SK-N-SH (cell line): ENCODE data around the gene NRARP. TPM values are rescaled to one million over a fixed set of nuclear protein-coding genes. Genes with fewer than 3 reads are reported as not detected.

Experiments used
- CTCF ChIA-PET: fragments of 300-600, 350-600 bp; formaldehyde crosslinking; extraction: SDS; loops from one replicate; lab custom pipeline; 2021; lab: Yijun Ruan, JAX
- POLR2A ChIA-PET: fragments of 350-600 bp; sonication (Branson Sonifier 250); formaldehyde crosslinking; extraction: SDS; loops from one replicate; lab custom pipeline; 2020; ENCODE audit warnings: antibody characterized with exemption, inconsistent platforms; lab: Yijun Ruan, JAX
- DNase-seq: peaks from one replicate; pipeline ENCODE4 v3.0.0; 2012
- H2AFZ ChIP-seq: fragments of 200-600 bp; sonication (generic); 2 replicates; pipeline ENCODE4 v1.8.1; 2016; ENCODE audit warnings: antibody characterized with exemption, mild to moderate bottlenecking, low read depth
- H3F3A ChIP-seq: fragments of 200-600 bp; sonication (generic); replicated peaks from 2 replicates; pipeline ENCODE3; 2016; ENCODE audit warnings: antibody characterized with exemption, mild to moderate bottlenecking; ENCODE audit not compliant: insufficient read depth
- H3K27ac ChIP-seq, 2 experiments: fragments of 200-500 bp in 1 of 2; fragments of 200-600 bp in 1 of 2; sonication (Bioruptor generic) in 1 of 2; sonication (generic), shearing (Covaris generic) in 1 of 2; 2 replicates each; pipeline versions ENCODE4 v1.5.1 to v1.6.1; 2014 to 2016; ENCODE audit warnings: low read depth in 2 of 2, inconsistent platforms in 1 of 2, low read length in 1 of 2, mild to moderate bottlenecking in 1 of 2, mixed read lengths in 1 of 2
- H3K27me3 ChIP-seq: fragments of 200-600 bp; sonication (generic), shearing (Covaris generic); 2 replicates; pipeline ENCODE4 v1.6.1; 2016; ENCODE audit warnings: mixed run types; ENCODE audit not compliant: insufficient read depth
- H3K36me3 ChIP-seq, 2 experiments: fragments of 200-500 bp in 1 of 2; fragments of 200-600 bp in 1 of 2; sonication (Bioruptor generic) in 1 of 2; sonication (generic) in 1 of 2; replicated peaks in 1 of 2; 2 replicates each; pipeline versions ENCODE3 to v1.5.1; 2014 to 2016; ENCODE audit warnings: low read length in 1 of 2, mild to moderate bottlenecking in 1 of 2; ENCODE audit not compliant: insufficient read depth in 2 of 2, control insufficient read depth in 1 of 2
- H3K4me1 ChIP-seq, 2 experiments: fragments of 200-500 bp in 1 of 2; fragments of 200-600 bp in 1 of 2; sonication (Bioruptor generic) in 1 of 2; sonication (generic), shearing (Covaris generic) in 1 of 2; 2 replicates each; pipeline versions ENCODE4 v1.5.1 to v1.6.1; 2014 to 2016; ENCODE audit warnings: low read depth in 1 of 2, low read length in 1 of 2, mixed run types in 1 of 2; ENCODE audit not compliant: insufficient read depth in 2 of 2, control insufficient read depth in 1 of 2
- H3K4me2 ChIP-seq: fragments of 200-600 bp; sonication (generic), shearing (Covaris generic); 2 replicates; pipeline ENCODE4 v1.6.1; 2017; ENCODE audit warnings: mixed run types
- H3K4me3 ChIP-seq, 2 experiments: fragments of 200-500 bp in 1 of 2; fragments of 200-600 bp in 1 of 2; sonication (Bioruptor generic) in 1 of 2; sonication (generic), shearing (Covaris generic) in 1 of 2; 2 replicates each; pipeline versions ENCODE4 v1.5.1 to v1.8.1; 2014 to 2016; ENCODE audit warnings: low read depth in 2 of 2, inconsistent platforms in 1 of 2, low read length in 1 of 2, mild to moderate bottlenecking in 1 of 2, mixed read lengths in 1 of 2, moderate library complexity in 1 of 2
- H3K79me2 ChIP-seq: fragments of 200-600 bp; sonication (generic); 2 replicates; pipeline ENCODE4 v1.8.1; 2017; ENCODE audit warnings: mild to moderate bottlenecking; ENCODE audit not compliant: insufficient read depth
- H3K9ac ChIP-seq: fragments of 200-600 bp; sonication (generic); 2 replicates; pipeline ENCODE4 v1.6.1; 2017; ENCODE audit warnings: mixed run types
- H3K9me2 ChIP-seq: fragments of 200-600 bp; sonication (generic); 2 replicates; pipeline ENCODE4 v1.6.1; 2017; ENCODE audit warnings: mixed run types
- H3K9me3 ChIP-seq: fragments of 200-600 bp; sonication (generic); 2 replicates; pipeline ENCODE4 v1.6.1; 2017; ENCODE audit warnings: mixed run types, mild to moderate bottlenecking, moderate library complexity
- H4K20me1 ChIP-seq: fragments of 200-600 bp; sonication (generic); 2 replicates; pipeline ENCODE4 v1.6.1; 2017; ENCODE audit warnings: mild to moderate bottlenecking, mixed run types; ENCODE audit not compliant: insufficient read depth
- CHD2 ChIP-seq: fragments of 150-350 bp; IDR thresholded peaks from 2 replicates; pipeline ENCODE4 v1.6.1; 2018; ENCODE audit warnings: low read length; ENCODE audit not compliant: partially characterized antibody
- EZH2phosphoT487 ChIP-seq: fragments of 200-600 bp; sonication (generic); IDR thresholded peaks from 2 replicates; pipeline ENCODE4 v1.6.1; 2017; ENCODE audit warnings: low read depth, mixed run types, mild to moderate bottlenecking, antibody characterized with exemption, moderate library complexity, borderline replicate concordance
- FOXM1 ChIP-seq: IDR thresholded peaks from 2 replicates; pipeline ENCODE4 v1.4.0; 2012; ENCODE audit warnings: low read depth, mild to moderate bottlenecking
- GATA2 ChIP-seq: sonication (generic); formaldehyde crosslinking; IDR thresholded peaks from 2 replicates; pipeline ENCODE4 v1.5.0; 2020; ENCODE audit warnings: mild to moderate bottlenecking, missing genetic modification reagents
- JUND ChIP-seq: IDR thresholded peaks from 2 replicates; pipeline ENCODE4 v1.4.0; 2012
- MXI1 ChIP-seq: IDR thresholded peaks from 2 replicates; pipeline ENCODE4 v1.6.1; 2012; ENCODE audit warnings: mild to moderate bottlenecking, low read depth, low read length, improper control_type of control experiment
- NFIC ChIP-seq: IDR thresholded peaks from 2 replicates; pipeline ENCODE4 v1.4.0; 2012; ENCODE audit warnings: borderline replicate concordance
- NRF1 ChIP-seq: IDR thresholded peaks from 2 replicates; pipeline ENCODE4 v1.6.1; 2012; ENCODE audit warnings: low read depth, mild to moderate bottlenecking, low read length
- POLR2AphosphoS5 ChIP-seq: IDR thresholded peaks from 2 replicates; pipeline ENCODE4 v1.6.1; 2012; ENCODE audit warnings: low read depth, low read length
- RAD21 ChIP-seq: IDR thresholded peaks from 2 replicates; pipeline ENCODE4 v1.6.1; 2012; ENCODE audit warnings: mild to moderate bottlenecking, low read length
- RCOR1 ChIP-seq: fragments of 150-350 bp; IDR thresholded peaks from 2 replicates; pipeline ENCODE4 v1.6.1; 2017; ENCODE audit warnings: antibody characterized with exemption, low read length
- SMC3 ChIP-seq: IDR thresholded peaks from 2 replicates; pipeline ENCODE4 v1.6.1; 2012; ENCODE audit warnings: low read depth, low read length, improper control_type of control experiment
- YY1 ChIP-seq: IDR thresholded peaks from 2 replicates; pipeline ENCODE4 v1.4.0; 2012; ENCODE audit warnings: low read depth, mild to moderate bottlenecking
- WGBS: methylation state at CpG from one replicate; pipeline ENCODE4 v1.1.6; 2017; ENCODE audit warnings: low lambda C conversion rate; 5-methylcytosine and 5-hydroxymethylcytosine counted together
- polyA plus RNA-seq, 3 experiments: library from polyadenylated mRNA; depleted of rRNA; stranded (reverse); fragments of >200 nt; gene quantifications; 2 replicates each; pipeline ENCODE4 v1.2.3, GENCODE V29; 2012
- TF ChIP-seq, protein P1 (sequence below): IDR thresholded peaks from 2 replicates; pipeline ENCODE4 v1.4.0; 2012; ENCODE audit warnings: low read depth, borderline replicate concordance
- TF ChIP-seq, protein P2 (sequence below): IDR thresholded peaks from 2 replicates; pipeline ENCODE4 v1.4.0; 2012; ENCODE audit warnings: low read depth
- TF ChIP-seq, protein P3 (sequence below): IDR thresholded peaks from 2 replicates; pipeline ENCODE4; 2012

The NRARP gene
- polyA plus RNA-seq, 1 of the 3 experiments (the other 2 are of a cell fraction) = 3.9 TPM

DNA sequence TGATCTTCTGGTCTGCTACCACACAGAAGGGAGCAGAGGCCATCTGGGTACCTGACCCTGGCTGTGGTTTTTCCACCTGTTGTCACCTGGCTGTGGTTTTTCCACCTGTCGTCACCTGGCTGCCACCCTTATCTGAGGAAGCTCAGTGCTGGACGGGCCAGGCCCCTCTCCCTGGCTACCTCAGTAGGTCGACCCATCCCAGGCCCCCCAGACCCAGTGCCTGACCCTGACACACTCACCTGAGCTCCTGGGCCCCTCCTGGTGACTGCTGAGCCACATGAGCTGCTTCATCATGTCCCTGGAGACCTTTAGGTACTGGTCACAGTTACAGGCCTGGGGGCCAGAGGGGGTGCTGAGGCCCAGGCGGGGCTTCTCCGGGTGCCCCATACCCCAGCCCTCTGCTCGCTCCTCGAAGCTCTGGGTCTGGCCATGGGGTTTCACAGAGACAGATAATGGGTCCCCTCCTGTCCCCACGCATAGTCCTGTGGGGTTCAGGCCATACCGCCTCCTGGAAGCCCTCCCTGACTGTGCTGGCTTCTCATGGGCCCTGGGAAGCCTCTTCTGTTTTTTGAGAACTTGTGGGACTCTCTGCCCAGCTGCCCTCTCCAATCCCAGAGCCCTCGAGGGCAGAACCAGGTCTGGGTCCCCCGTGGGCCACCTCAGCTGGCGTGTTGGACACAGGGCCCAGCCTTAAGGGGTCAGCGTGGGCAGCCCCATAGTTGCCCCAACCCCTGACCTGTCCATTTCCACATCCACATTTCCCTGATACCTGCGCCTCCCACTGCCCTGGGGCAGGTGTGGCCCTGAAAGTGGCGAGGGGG lies 7.5 kb upstream of the NRARP start:
- 68% methylated on average over 8 of the region's 15 CpGs for WGBS
- H3K36me3 ChIP-seq = no peaks in the 10 kb centered on the region
- H3K4me1 ChIP-seq = peaks cover 0 to 9% of the 10 kb centered on the region in 2 experiments; a peak in 1 of 4 replicates
- no peaks in the 10 kb centered on the region for H3F3A ChIP-seq
- no peaks in the 10 kb centered on the region for H3K9me3 ChIP-seq
- H3K27me3 ChIP-seq = no peaks in the 10 kb centered on the region
- H2AFZ ChIP-seq = no peak overlapping the region
- ChIA-PET CTCF (no interaction called here), POLR2A (interaction anchor here (1.2 kb wide), 1 partner anchor 78 kb away, joined by 3 read pairs; no protein-coding TSS in a partner anchor)
- H3K4me3 ChIP-seq = no peak overlapping the region
- H3K27ac ChIP-seq = no peak overlapping the region
- H3K4me2 ChIP-seq = no peak overlapping the region
- H4K20me1 ChIP-seq = no peaks in the 10 kb centered on the region
- H3K9me2 ChIP-seq = no peaks in the 10 kb centered on the region
- no peaks in the 10 kb centered on the region for H3K79me2 ChIP-seq
- peak; percentile 32 for DNase-seq
- no peak overlapping the region for H3K9ac ChIP-seq
- TF ChIP-seq POLR2AphosphoS5 (no peak), MXI1 (no peak), NRF1 (no peak), SMC3 (no peak), EZH2phosphoT487 (no peak), RCOR1 (no peak)
- TF ChIP-seq, protein P1, sequence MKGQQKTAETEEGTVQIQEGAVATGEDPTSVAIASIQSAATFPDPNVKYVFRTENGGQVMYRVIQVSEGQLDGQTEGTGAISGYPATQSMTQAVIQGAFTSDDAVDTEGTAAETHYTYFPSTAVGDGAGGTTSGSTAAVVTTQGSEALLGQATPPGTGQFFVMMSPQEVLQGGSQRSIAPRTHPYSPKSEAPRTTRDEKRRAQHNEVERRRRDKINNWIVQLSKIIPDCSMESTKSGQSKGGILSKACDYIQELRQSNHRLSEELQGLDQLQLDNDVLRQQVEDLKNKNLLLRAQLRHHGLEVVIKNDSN = no peak

DNA sequence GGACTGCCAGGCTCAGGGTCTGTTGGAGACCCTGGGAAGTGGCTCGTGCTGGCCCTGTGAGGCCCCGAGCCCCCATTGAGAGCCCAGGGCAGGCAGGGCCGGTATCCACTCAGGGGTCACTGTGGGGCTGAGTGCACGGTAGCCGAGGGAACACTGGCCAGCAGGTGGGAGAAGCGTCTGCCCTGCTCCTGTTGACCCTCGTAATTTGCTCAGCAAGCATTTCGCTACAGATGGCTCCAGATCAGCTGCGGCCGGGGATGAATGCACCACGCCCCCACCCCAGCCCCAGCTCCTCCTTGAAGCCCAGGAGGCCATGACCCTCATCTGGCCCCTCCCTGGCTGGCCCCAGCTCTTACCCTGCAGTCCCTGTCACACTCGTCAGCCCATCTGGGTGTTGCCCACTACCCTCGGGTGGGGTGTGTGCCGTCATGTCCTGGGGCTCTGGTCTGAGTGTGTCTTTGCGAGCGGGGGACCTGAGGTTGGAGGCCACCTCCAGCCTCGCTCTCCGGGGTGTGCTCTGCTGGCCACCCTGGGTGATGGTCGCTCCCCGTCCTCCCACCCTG lies 6.1 kb upstream of the NRARP start:
- no peaks in the 10 kb centered on the region for H3K27me3 ChIP-seq
- ChIA-PET POLR2A (no interaction called here), CTCF (interaction anchor here (0.6 kb wide), 1 partner anchor 12 kb away, joined by 3 read pairs; no protein-coding TSS in a partner anchor)

More for the DNA sequence above, 6.1 kb upstream of the NRARP start:
- DNase-seq = peak; percentile 52
- Histone ChIP-seq H3K27ac (no peak overlapping the region), H4K20me1 (no peaks in the 10 kb centered on the region), H2AFZ (no peak overlapping the region)
- no peak for TF ChIP-seq YY1
- TF ChIP-seq NFIC = no peak
- no peak for TF ChIP-seq CHD2
- TF ChIP-seq NRF1 = no peak
- no peak for TF ChIP-seq GATA2 (CRISPR knock-in tag)
- no peak for TF ChIP-seq RCOR1
- TF ChIP-seq, protein P2, sequence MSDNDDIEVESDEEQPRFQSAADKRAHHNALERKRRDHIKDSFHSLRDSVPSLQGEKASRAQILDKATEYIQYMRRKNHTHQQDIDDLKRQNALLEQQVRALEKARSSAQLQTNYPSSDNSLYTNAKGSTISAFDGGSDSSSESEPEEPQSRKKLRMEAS = no peak
- no peak for TF ChIP-seq JUND
- TF ChIP-seq, protein P1 = no peak
- TF ChIP-seq RAD21 = no peak
- TF ChIP-seq FOXM1 = no peak
- TF ChIP-seq, protein P3, sequence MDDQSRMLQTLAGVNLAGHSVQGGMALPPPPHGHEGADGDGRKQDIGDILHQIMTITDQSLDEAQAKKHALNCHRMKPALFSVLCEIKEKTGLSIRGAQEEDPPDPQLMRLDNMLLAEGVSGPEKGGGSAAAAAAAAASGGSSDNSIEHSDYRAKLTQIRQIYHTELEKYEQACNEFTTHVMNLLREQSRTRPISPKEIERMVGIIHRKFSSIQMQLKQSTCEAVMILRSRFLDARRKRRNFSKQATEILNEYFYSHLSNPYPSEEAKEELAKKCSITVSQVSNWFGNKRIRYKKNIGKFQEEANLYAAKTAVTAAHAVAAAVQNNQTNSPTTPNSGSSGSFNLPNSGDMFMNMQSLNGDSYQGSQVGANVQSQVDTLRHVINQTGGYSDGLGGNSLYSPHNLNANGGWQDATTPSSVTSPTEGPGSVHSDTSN = no peak
- TF ChIP-seq, all 33 proteins: peak for 0
- H3K9ac ChIP-seq = no peak overlapping the region
- WGBS = 81% methylated on average over 6 of the region's 20 CpGs
- no peaks in the 10 kb centered on the region for H3K79me2 ChIP-seq
- H3F3A ChIP-seq = no peaks in the 10 kb centered on the region
- H3K9me2 ChIP-seq = no peaks in the 10 kb centered on the region
- H3K4me1 ChIP-seq = peaks cover 0 to 11% of the 10 kb centered on the region in 2 experiments; a peak in 1 of 4 replicates
- no peak overlapping the region for H3K4me2 ChIP-seq
- no peaks in the 10 kb centered on the region for H3K36me3 ChIP-seq
- no peaks in the 10 kb centered on the region for H3K9me3 ChIP-seq
- no peak overlapping the region for H3K4me3 ChIP-seq
